GM06990 (cell line): ENCODE results near the gene P2RY2.
"Not testable (repeated sequence)": the region's sequence is repeated elsewhere in the genome, so short reads cannot be mapped to it uniquely, and the experiment has no call there.

Experiments
- DNase-seq: peaks from one replicate; pipeline ENCODE4 v3.0.0-alpha.2; 2011; ENCODE audit not compliant: insufficient read length; ENCODE audit errors: extremely low read depth
- H3K27me3 ChIP-seq: replicated peaks from 2 replicates; pipeline ENCODE4 v1.6.0; 2011; ENCODE audit warnings: low read length; ENCODE audit not compliant: control insufficient read depth, insufficient read depth
- H3K36me3 ChIP-seq: 2 replicates; pipeline ENCODE4 v1.5.1; 2011; ENCODE audit warnings: low read length; ENCODE audit not compliant: control insufficient read depth, insufficient read depth
- H3K4me3 ChIP-seq: replicated peaks from 2 replicates; pipeline ENCODE4 v1.5.1; 2011; ENCODE audit warnings: low read depth, mild to moderate bottlenecking, control low read depth, low read length
- TF ChIP-seq, protein P1 (sequence below): IDR thresholded peaks from 2 replicates; pipeline ENCODE4 v1.5.1; 2011; ENCODE audit warnings: low read length, control low read depth, mild to moderate bottlenecking, inconsistent platforms; ENCODE audit not compliant: insufficient read depth, poor library complexity, severe bottlenecking

Gene P2RY2

DNA sequence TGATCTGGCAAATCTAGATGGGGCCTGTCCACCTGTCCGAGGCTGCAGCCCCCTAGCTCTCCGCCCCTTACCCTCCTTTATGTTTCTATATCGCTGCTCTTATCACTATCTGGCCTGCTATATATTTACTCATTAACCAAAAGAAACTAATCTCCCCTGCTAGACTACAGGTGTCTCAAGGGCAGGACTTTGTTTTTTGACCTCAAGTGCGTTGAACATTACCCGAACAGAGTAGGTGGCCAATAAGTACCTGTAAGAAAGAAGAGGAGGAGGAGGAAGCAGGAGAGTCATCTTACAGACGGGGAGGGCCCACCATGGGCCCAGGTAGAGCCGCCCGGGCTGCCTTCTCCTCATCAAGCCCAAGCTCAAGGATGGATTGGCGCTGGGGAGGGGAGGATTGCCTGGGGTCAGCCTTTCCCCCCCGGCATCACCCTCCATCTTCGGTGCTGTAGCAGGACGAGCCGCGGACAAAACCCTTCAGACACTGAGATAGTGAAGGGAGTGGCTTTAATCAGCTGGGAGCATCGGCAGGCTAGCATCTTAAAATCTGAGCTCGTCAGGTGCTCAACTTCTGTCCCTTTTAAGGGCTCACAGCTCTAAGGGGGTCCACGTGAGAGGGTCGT lies 52.9 kb downstream of the P2RY2 start:
- TF ChIP-seq, protein P1, sequence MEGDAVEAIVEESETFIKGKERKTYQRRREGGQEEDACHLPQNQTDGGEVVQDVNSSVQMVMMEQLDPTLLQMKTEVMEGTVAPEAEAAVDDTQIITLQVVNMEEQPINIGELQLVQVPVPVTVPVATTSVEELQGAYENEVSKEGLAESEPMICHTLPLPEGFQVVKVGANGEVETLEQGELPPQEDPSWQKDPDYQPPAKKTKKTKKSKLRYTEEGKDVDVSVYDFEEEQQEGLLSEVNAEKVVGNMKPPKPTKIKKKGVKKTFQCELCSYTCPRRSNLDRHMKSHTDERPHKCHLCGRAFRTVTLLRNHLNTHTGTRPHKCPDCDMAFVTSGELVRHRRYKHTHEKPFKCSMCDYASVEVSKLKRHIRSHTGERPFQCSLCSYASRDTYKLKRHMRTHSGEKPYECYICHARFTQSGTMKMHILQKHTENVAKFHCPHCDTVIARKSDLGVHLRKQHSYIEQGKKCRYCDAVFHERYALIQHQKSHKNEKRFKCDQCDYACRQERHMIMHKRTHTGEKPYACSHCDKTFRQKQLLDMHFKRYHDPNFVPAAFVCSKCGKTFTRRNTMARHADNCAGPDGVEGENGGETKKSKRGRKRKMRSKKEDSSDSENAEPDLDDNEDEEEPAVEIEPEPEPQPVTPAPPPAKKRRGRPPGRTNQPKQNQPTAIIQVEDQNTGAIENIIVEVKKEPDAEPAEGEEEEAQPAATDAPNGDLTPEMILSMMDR, result no peak
- no peaks in the 10 kb centered on the region for H3K36me3 ChIP-seq
- H3K27me3 ChIP-seq, result no peaks in the 10 kb centered on the region
- no peak overlapping the region for H3K4me3 ChIP-seq
- no peak for DNase-seq

DNA sequence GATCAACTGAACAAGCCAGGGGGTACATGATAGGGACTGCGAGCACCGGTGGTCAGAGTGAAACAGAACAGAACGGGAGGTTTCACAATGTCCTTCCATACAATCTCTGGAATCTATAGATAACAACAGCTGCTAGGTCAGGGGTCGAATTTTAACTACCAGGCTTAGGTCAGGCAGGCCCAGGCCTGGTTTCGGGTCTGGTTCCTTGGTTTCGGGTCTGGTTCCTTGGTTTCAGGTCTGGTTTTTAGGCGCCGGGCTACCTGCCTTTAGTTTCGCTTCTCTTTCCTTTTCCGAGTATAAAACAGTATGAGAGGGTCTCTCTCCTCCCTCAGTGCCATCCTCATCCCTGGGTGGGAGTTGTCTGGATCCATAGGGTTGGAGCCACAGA lies 53.4 kb downstream of the P2RY2 start:
- H3K27me3 ChIP-seq, H3K36me3 ChIP-seq, H3K4me3 ChIP-seq, DNase-seq: not testable (repeated sequence)

DNA sequence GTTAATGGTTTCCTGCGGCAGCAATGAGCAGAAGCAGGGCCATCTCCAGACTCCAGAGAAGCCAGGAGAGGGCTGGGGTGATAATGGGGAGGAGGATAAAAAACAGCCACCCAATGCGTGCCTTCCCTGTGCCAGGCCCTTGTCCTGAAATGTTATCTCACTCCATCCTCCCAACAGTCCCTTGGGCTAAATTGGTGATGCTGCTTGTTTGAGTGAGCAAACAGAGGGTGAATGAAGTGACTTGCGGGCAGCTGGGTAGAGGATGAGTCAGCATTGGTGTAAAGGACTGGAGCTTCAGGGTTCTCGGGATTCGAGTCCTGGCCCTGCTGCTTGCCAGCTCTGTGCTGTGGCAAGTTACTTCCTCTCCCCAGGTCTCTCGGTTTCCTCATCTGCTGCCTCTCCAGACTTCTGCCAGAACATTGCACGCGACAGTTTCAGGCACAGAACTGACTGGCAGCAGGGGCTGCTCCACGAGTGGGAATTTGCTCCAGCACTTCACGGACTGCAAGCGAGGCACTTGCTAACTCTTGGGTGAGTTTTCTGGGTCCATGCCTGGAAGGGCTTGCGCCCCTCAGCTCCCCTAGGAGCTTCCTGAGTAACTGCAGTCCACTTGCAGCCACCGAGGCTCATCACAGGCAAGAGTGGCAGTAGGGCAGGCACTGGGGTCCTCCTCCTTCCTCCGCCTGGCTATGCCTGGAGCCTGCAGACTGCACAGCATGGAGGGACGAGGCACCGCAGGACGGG lies 54.0 kb downstream of the P2RY2 start, which contains the start of gene P2RY6:
Gene P2RY6 (plus strand): TSS at position 403 of the 744 bp plus-strand sequence. CDS start 24,181 bp downstream, outside the sequence.
- TF ChIP-seq, protein P1, result no peak
- no peak for DNase-seq
- Histone ChIP-seq H3K36me3 (no peaks in the 10 kb centered on the region), H3K4me3 (no peak within 1 kb of the TSS), H3K27me3 (no peaks in the 10 kb centered on the region)

DNA sequence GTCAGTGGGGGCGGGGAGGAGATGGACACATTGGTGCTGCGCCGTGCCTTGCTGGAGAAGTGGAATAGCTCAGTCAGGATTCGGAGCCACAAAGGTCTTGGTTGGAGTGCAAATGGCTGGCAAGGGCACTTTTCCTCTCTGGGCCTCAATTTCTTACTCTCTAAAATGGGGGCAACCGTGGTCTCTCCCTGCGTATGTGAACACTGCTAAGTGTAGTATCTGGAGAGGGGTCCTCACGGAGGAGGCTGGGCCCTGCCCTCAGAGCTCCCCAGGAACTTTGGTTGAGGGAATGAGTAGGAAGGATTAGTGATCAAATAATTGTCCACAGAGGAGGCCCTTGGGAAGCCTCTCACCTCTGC lies 54.6 kb downstream of the P2RY2 start:
- TF ChIP-seq, protein P1, result no peak
- no peaks in the 10 kb centered on the region for H3K27me3 ChIP-seq
- H3K4me3 ChIP-seq, result no peak overlapping the region
- DNase-seq, result no peak
- no peaks in the 10 kb centered on the region for H3K36me3 ChIP-seq

DNA sequence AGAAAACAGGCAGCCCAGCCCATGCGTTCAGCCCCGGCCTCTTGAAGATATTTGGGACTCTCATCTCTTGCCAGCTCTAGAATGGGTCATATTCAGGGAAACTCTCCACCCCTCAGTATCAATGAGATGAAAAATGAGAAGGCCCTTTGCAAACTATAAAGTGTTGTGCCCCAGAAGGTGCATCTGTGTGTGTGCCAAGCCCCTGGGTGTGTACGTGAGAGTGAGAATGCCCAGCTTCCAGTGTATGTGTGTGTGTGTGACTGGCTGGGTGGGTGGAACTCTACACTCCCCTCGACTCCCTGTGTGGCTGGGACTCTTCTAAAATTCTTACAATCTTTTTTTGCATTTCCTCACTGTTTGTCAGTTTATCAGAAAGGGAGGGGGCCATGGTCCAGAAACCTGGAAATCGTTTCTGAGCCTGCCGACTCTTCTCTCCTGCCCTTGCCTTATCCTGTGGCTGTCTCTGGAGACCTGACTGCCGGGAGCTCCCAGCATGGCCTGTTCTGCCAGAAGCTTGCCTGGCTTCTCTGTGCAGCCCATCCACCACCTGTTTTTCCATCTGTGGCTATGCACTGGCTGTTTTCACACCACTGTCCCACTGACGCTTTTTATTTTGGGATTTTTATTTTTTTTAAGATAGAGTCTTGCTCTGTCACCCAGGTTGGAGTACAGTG lies 55.3 kb downstream of the P2RY2 start:
- Histone ChIP-seq H3K4me3 (no peak overlapping the region), H3K27me3 (no peaks in the 10 kb centered on the region), H3K36me3 (no peaks in the 10 kb centered on the region)
- TF ChIP-seq, protein P1, result no peak
- no peak for DNase-seq

DNA sequence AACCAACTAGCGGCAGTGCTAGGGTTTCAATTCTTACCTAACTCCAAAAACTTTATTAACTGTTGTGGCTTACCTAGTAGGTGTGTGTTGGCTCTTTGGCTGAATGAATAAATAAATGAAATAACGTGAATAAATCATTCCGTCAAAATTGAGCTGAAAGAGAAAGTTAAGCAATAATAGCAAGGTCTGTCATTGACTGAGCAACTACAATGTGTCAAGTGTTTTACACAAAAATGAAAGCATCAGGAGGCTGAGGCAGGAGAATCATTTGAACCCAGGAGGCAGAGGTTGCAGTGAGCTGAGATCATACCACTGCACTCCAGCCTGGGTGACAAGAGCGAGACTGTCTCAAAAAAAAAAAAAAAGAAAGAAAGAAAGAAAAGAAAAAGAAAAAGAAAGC lies 56.1 kb downstream of the P2RY2 start:
- H3K36me3 ChIP-seq, H3K27me3 ChIP-seq, DNase-seq, H3K4me3 ChIP-seq: not testable (repeated sequence)
